ENCODE data around the gene LCE6A.

LCE6A gene

GRCh38 chr1:152842556-152842955 lies at the start of gene LCE6A:
Gene LCE6A, plus strand, starts transcription at chr1:152842856. Its CDS starts 665 bp downstream, at chr1:152843521.
- DNase-seq, result no peak

GRCh38 chr1:152795686-152796085 lies 47.0 kb upstream of the LCE6A start:
- no peak for DNase-seq

GRCh38 chr1:152796421-152796820 lies 46.2 kb upstream of the LCE6A start, which contains the start of gene LCE1D:
Gene LCE1D, plus strand, starts transcription at chr1:152796721. Its CDS starts 1,074 bp downstream, at chr1:152797795.
- DNase-seq, result no peak

GRCh38 chr1:152801333-152801732 lies 41.3 kb upstream of the LCE6A start:
- DNase-seq, result no peak

GRCh38 chr1:152806576-152806975 lies 36.1 kb upstream of the LCE6A start, which contains the start of gene LCE1C:
Gene LCE1C, minus strand, starts transcription at chr1:152806651. Its CDS starts 1,173 bp downstream, at chr1:152805478.
- no peak for DNase-seq

- DNase-seq, result no peak
Observed at GRCh38 chr1:152811050-152811449, 31.6 kb upstream of the LCE6A start.

- no peak for DNase-seq
Observed at GRCh38 chr1:152811671-152812070, 31.0 kb upstream of the LCE6A start, which contains the start of gene LCE1B. Gene LCE1B, plus strand, starts transcription at chr1:152811971. Its CDS starts 476 bp downstream, at chr1:152812447.

GRCh38 chr1:152817309-152817708 lies 25.3 kb upstream of the LCE6A start:
- no peak for DNase-seq

GRCh38 chr1:152823294-152823693 lies 19.4 kb upstream of the LCE6A start:
- DNase-seq, result no peak

GRCh38 chr1:152824964-152825363 lies 17.7 kb upstream of the LCE6A start:
- no peak for DNase-seq

GRCh38 chr1:152827173-152827572 lies 15.5 kb upstream of the LCE6A start, which contains the start of gene LCE1A:
Gene LCE1A, plus strand, starts transcription at chr1:152827473. Its CDS starts 0 bp downstream, at chr1:152827473.
- no peak for DNase-seq

- no peak for DNase-seq
Observed at GRCh38 chr1:152836870-152837269, 5.8 kb upstream of the LCE6A start.

GRCh38 chr1:152855661-152856060 lies 13.0 kb downstream of the LCE6A start:
- no peak for DNase-seq

- no peak for DNase-seq
Observed at GRCh38 chr1:152858062-152858461, 15.4 kb downstream of the LCE6A start.

GRCh38 chr1:152859696-152860095 lies 17.0 kb downstream of the LCE6A start, which contains the start of gene LCE7A:
Gene LCE7A, plus strand, starts transcription at chr1:152859996. Its CDS starts 702 bp downstream, at chr1:152860698.
- DNase-seq, result no peak

- DNase-seq, result no peak
Observed at GRCh38 chr1:152860129-152860528, 17.5 kb downstream of the LCE6A start.

GRCh38 chr1:152861374-152861773 lies 18.7 kb downstream of the LCE6A start:
- DNase-seq, result no peak

- DNase-seq, result no peak
Observed at GRCh38 chr1:152864443-152864842, 21.8 kb downstream of the LCE6A start.

- DNase-seq, result no peak
Observed at GRCh38 chr1:152866321-152866720, 23.7 kb downstream of the LCE6A start.

GRCh38 chr1:152869808-152870419 lies 27.3 kb downstream of the LCE6A start:
- peak; percentile 23 to 47 for DNase-seq

- DNase-seq, result no peak
Observed at GRCh38 chr1:152870831-152871730, 28.4 kb downstream of the LCE6A start.

GRCh38 chr1:152871731-152872126 lies 29.1 kb downstream of the LCE6A start:
- no peak for DNase-seq

GRCh38 chr1:152873495-152873894 lies 30.8 kb downstream of the LCE6A start:
- DNase-seq, result no peak

- no peak for DNase-seq
Observed at GRCh38 chr1:152876827-152877226, 34.2 kb downstream of the LCE6A start.

Measured in activated CD4-positive, alpha-beta T cell treated with anti-CD3 and anti-CD28 coated beads, Interleukin-2, amount 50 U/mL, for 4 hours (primary cell).